WTC11 (cell line): Measurements from ENCODE around the gene RAB6A. TPM values are rescaled to one million over a fixed set of nuclear protein-coding genes. Genes with fewer than 3 reads are reported as not detected.

Experiments
- ATAC-seq: fragments of 200-7000 bp; cut with Tn5 transposase; 2 replicates; pipeline ENCODE4 v1.10.0; 2021; ENCODE audit warnings: mild to moderate bottlenecking, moderate library complexity
- CTCF ChIA-PET: fragments of 300-600 bp; sonication (Branson Sonifier 250); formaldehyde crosslinking; loops from one replicate; lab custom pipeline; 2021; ENCODE audit warnings: antibody characterized with exemption; lab: Charles Lee
- POLR2A ChIA-PET: fragments of 350-600 bp; sonication (Branson Sonifier 250); formaldehyde crosslinking; loops from one replicate; lab custom pipeline; 2021; ENCODE audit warnings: antibody characterized with exemption; lab: Charles Lee
- DNase-seq: peaks from one replicate; pipeline ENCODE4 v3.0.0; 2021; ENCODE audit warnings: low spot score
- H3K27ac Mint-ChIP-seq: 2 replicates; pipeline ENCODE4 v1.8.0; 2021; ENCODE audit warnings: mixed read lengths
- H3K27me3 Mint-ChIP-seq: 2 replicates; pipeline ENCODE4 v1.8.0; 2021; ENCODE audit warnings: low read depth, mild to moderate bottlenecking, moderate library complexity, mixed read lengths
- H3K36me3 Mint-ChIP-seq: 2 replicates; pipeline ENCODE4 v1.8.0; 2021; ENCODE audit warnings: mixed read lengths
- H3K4me1 Mint-ChIP-seq: 2 replicates; pipeline ENCODE4 v1.8.0; 2022; ENCODE audit warnings: mixed read lengths
- H3K4me3 Mint-ChIP-seq: 2 replicates; pipeline ENCODE4 v1.8.0; 2021; ENCODE audit warnings: mild to moderate bottlenecking, moderate library complexity, mixed read lengths
- H3K9me3 Mint-ChIP-seq: 2 replicates; pipeline ENCODE4 v1.8.0; 2021; ENCODE audit warnings: mixed read lengths
- CREB1 ChIP-seq: sonication (generic); formaldehyde crosslinking; IDR thresholded peaks from 2 replicates; pipeline ENCODE4 v1.8.0; 2023; ENCODE audit warnings: mild to moderate bottlenecking, missing genetic modification reagents
- CTCF ChIP-seq: fragments of 200-600 bp; IDR thresholded peaks from 2 replicates; pipeline ENCODE4 v1.8.0; 2022; ENCODE audit warnings: antibody characterized with exemption
- E2F4 ChIP-seq: sonication (generic); formaldehyde crosslinking; IDR thresholded peaks from 2 replicates; pipeline ENCODE4 v1.8.1; 2022; ENCODE audit warnings: low read depth, mild to moderate bottlenecking, moderate library complexity, missing genetic modification reagents, borderline replicate concordance
- ESRRA ChIP-seq: sonication (generic); formaldehyde crosslinking; IDR thresholded peaks from 2 replicates; pipeline ENCODE4 v1.8.1; 2022; ENCODE audit warnings: mild to moderate bottlenecking, missing genetic modification reagents, borderline replicate concordance
- ETV6 ChIP-seq: sonication (generic); formaldehyde crosslinking; IDR thresholded peaks from 2 replicates; pipeline ENCODE4 v1.8.1; 2022; ENCODE audit warnings: mild to moderate bottlenecking, missing genetic modification reagents
- GTF2I ChIP-seq: fragments of 250-450 bp; sonication (Bioruptor Pico); conservative IDR thresholded peaks from 2 replicates; pipeline ENCODE4 v1.4.0; 2021; ENCODE audit warnings: mild to moderate bottlenecking
- KAT7 ChIP-seq: sonication (generic); formaldehyde crosslinking; IDR thresholded peaks from 2 replicates; pipeline ENCODE4 v1.8.1; 2023; ENCODE audit warnings: missing genetic modification reagents, mild to moderate bottlenecking, borderline replicate concordance
- NFATC4 ChIP-seq: fragments of 250-450 bp; sonication (Bioruptor Pico); IDR thresholded peaks from 2 replicates; pipeline ENCODE4 v1.9.0; 2021; ENCODE audit warnings: mild to moderate bottlenecking
- NFYB ChIP-seq: sonication (generic); formaldehyde crosslinking; conservative IDR thresholded peaks from 2 replicates; pipeline ENCODE4 v1.8.0; 2022; ENCODE audit warnings: low read depth, missing genetic modification reagents
- NR3C1 ChIP-seq: sonication (generic); formaldehyde crosslinking; conservative IDR thresholded peaks from 2 replicates; pipeline ENCODE4 v1.8.1; 2023; ENCODE audit warnings: low read depth, mild to moderate bottlenecking, missing genetic modification reagents
- OVOL2 ChIP-seq: fragments of 250-450 bp; sonication (Bioruptor Pico); IDR thresholded peaks from 2 replicates; pipeline ENCODE4 v1.9.0; 2021; ENCODE audit warnings: mild to moderate bottlenecking, borderline replicate concordance
- PRRX2 ChIP-seq: fragments of 250-450 bp; sonication (Bioruptor Pico); IDR thresholded peaks from 2 replicates; pipeline ENCODE4 v1.8.0; 2021; ENCODE audit warnings: mild to moderate bottlenecking
- SP1 ChIP-seq: sonication (generic); formaldehyde crosslinking; conservative IDR thresholded peaks from 2 replicates; pipeline ENCODE4 v1.8.1; 2022; ENCODE audit warnings: missing genetic modification reagents
- TCF7 ChIP-seq: sonication (generic); formaldehyde crosslinking; IDR thresholded peaks from 2 replicates; pipeline ENCODE4 v1.8.0; 2022; ENCODE audit warnings: mild to moderate bottlenecking, low read depth, missing genetic modification reagents, moderate library complexity
- TEAD4 ChIP-seq: sonication (generic); formaldehyde crosslinking; IDR thresholded peaks from 2 replicates; pipeline ENCODE4 v1.8.0; 2022; ENCODE audit warnings: mild to moderate bottlenecking, missing genetic modification reagents
- ZBTB21 ChIP-seq: sonication (generic); formaldehyde crosslinking; IDR thresholded peaks from 2 replicates; pipeline ENCODE4 v1.8.1; 2023; ENCODE audit warnings: mild to moderate bottlenecking, missing genetic modification reagents, borderline replicate concordance
- ZNF121 ChIP-seq: sonication (generic); formaldehyde crosslinking; IDR thresholded peaks from 2 replicates; pipeline ENCODE4 v1.8.0; 2023; ENCODE audit warnings: missing genetic modification reagents
- ZNF138 ChIP-seq: sonication (generic); formaldehyde crosslinking; conservative IDR thresholded peaks from 2 replicates; pipeline ENCODE4 v1.8.1; 2022; ENCODE audit warnings: mild to moderate bottlenecking, moderate library complexity, missing genetic modification reagents
- total RNA-seq: library from RNA; stranded (reverse); gene quantifications from 3 replicates; pipeline ENCODE4 v1.2.3, GENCODE V29; 2021
- TF ChIP-seq, protein P1 (sequence below): sonication (generic); formaldehyde crosslinking; IDR thresholded peaks from 2 replicates; pipeline ENCODE4 v1.8.0; 2023; ENCODE audit warnings: missing genetic modification reagents
- TF ChIP-seq, protein P2 (sequence below): sonication (generic); formaldehyde crosslinking; IDR thresholded peaks from 2 replicates; pipeline ENCODE4 v1.8.1; 2022; ENCODE audit warnings: missing genetic modification reagents, borderline replicate concordance
- TF ChIP-seq, protein P3 (sequence below): fragments of 250-450 bp; sonication (Bioruptor Pico); IDR thresholded peaks from 2 replicates; pipeline ENCODE4 v2.1.2; 2022; ENCODE audit warnings: mild to moderate bottlenecking, moderate library complexity
- TF ChIP-seq, protein P4 (sequence below): sonication (generic); formaldehyde crosslinking; conservative IDR thresholded peaks from 2 replicates; pipeline ENCODE4 v1.8.1; 2022; ENCODE audit warnings: mild to moderate bottlenecking, missing genetic modification reagents

The RAB6A gene
- total RNA-seq, 1 experiment from 2014 or later: 107 TPM

DNA sequence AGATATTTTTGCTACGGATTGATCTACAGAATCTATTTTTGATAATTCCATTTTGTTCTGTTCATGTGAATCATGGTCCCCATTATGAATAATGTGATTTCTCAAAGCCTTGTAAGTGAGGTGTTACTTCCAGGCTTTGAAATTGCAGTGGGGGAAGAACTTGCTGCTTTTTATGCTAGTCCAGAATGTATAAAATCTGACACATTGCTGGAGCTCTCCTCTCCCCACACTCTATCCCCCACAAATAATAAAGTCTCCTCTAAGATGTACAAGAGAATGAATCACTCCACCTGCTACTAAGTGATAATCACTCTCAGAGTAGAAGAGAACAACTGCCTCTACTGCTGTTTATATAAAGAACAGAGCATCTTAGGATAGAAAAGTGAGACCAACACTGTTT is 5.9 kb upstream of the RAB6A start:
- Mint-ChIP-seq H3K9me3 (no peaks in the 10 kb centered on the region), H3K36me3 (no peaks in the 10 kb centered on the region), H3K4me3 (no peak overlapping the region), H3K27ac (no peak overlapping the region), H3K4me1 (no peaks in the 10 kb centered on the region), H3K27me3 (peaks cover 3% of the 10 kb centered on the region; the same call in 1 of the 2 replicates)
- TF ChIP-seq, protein P1, sequence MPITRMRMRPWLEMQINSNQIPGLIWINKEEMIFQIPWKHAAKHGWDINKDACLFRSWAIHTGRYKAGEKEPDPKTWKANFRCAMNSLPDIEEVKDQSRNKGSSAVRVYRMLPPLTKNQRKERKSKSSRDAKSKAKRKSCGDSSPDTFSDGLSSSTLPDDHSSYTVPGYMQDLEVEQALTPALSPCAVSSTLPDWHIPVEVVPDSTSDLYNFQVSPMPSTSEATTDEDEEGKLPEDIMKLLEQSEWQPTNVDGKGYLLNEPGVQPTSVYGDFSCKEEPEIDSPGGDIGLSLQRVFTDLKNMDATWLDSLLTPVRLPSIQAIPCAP (CRISPR knock-in tag): no peak
- no peak for TF ChIP-seq ESRRA (CRISPR knock-in tag)
- TF ChIP-seq E2F4: no peak
- TF ChIP-seq, protein P2, sequence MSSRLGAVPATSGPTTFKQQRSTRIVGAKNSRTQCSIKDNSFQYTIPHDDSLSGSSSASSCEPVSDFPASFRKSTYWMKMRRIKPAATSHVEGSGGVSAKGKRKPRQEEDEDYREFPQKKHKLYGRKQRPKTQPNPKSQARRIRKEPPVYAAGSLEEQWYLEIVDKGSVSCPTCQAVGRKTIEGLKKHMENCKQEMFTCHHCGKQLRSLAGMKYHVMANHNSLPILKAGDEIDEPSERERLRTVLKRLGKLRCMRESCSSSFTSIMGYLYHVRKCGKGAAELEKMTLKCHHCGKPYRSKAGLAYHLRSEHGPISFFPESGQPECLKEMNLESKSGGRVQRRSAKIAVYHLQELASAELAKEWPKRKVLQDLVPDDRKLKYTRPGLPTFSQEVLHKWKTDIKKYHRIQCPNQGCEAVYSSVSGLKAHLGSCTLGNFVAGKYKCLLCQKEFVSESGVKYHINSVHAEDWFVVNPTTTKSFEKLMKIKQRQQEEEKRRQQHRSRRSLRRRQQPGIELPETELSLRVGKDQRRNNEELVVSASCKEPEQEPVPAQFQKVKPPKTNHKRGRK: no peak
- TF ChIP-seq, protein P3, sequence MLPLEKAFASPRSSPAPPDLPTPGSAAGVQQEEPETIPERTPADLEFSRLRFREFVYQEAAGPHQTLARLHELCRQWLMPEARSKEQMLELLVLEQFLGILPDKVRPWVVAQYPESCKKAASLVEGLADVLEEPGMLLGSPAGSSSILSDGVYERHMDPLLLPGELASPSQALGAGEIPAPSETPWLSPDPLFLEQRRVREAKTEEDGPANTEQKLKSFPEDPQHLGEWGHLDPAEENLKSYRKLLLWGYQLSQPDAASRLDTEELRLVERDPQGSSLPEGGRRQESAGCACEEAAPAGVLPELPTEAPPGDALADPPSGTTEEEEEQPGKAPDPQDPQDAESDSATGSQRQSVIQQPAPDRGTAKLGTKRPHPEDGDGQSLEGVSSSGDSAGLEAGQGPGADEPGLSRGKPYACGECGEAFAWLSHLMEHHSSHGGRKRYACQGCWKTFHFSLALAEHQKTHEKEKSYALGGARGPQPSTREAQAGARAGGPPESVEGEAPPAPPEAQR: no peak
- no peak for TF ChIP-seq NR3C1
- no peak for TF ChIP-seq OVOL2 (CRISPR knock-in tag)
- no peak for TF ChIP-seq TCF7 (CRISPR knock-in tag)
- TF ChIP-seq CTCF: no peak
- CTCF ChIA-PET: no interaction called here
- ATAC-seq: no peak
- POLR2A ChIA-PET: no interaction called here
- no peak for DNase-seq

- Mint-ChIP-seq H3K27me3 (peaks cover 3% of the 10 kb centered on the region; the same call in 1 of the 2 replicates), H3K9me3 (no peaks in the 10 kb centered on the region), H3K4me3 (no peak overlapping the region), H3K4me1 (peaks cover 18% of the 10 kb centered on the region), H3K36me3 (no peaks in the 10 kb centered on the region), H3K27ac (no peak overlapping the region)
- POLR2A ChIA-PET: interaction anchor here (0.6 to 0.7 kb wide), 2 partner anchors 21 to 25 kb away, joined by 3 to 5 read pairs; partner anchors contain the start of gene MRPL48
- DNase-seq (no peak), ATAC-seq (no peak)
- CTCF ChIA-PET: no interaction called here
- TF ChIP-seq NFATC4 (CRISPR knock-in tag): no peak
- no peak for TF ChIP-seq PRRX2 (CRISPR knock-in tag)
- no peak for TF ChIP-seq SP1 (CRISPR knock-in tag)
- TF ChIP-seq ESRRA (CRISPR knock-in tag): no peak
- no peak for TF ChIP-seq GTF2I
- TF ChIP-seq, protein P4, sequence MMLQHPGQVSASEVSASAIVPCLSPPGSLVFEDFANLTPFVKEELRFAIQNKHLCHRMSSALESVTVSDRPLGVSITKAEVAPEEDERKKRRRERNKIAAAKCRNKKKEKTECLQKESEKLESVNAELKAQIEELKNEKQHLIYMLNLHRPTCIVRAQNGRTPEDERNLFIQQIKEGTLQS: no peak
- TF ChIP-seq ZNF121 (CRISPR knock-in tag): no peak
- TF ChIP-seq NFYB (CRISPR knock-in tag): no peak
- TF ChIP-seq KAT7 (CRISPR knock-in tag): no peak
- TF ChIP-seq ZBTB21 (CRISPR knock-in tag): no peak
- TF ChIP-seq TEAD4: no peak
- TF ChIP-seq ZNF138 (CRISPR knock-in tag): no peak
- no peak for TF ChIP-seq ETV6 (CRISPR knock-in tag)
- TF ChIP-seq CREB1: no peak
These were observed 1.9 kb upstream of the RAB6A start for GRCh38 chr11:73762732-73763131.
